Natural killer cell treated with Interleukin-12 subunit alpha and Interleukin-12 subunit beta and Interleukin-15 and Interleukin-18, amount 100 ng/mL, for 72 hours (primary cell): ENCODE measurements around the gene ATF2. TPM values are rescaled to one million over a fixed set of nuclear protein-coding genes. Genes with fewer than 3 reads are reported as not detected.

Experiments used
- ATAC-seq, 2 donors: fragments of 150-1000 bp; cut with Tn5 transposase in 1 of 2; sonication (Bioruptor Pico), chemical (Tn5 transposase) in 1 of 2; 2 replicates each; pipeline ENCODE4 v1.10.0; 2021
- DNase-seq: peaks from one replicate; pipeline ENCODE4 v3.0.0; 2022; ENCODE audit warnings: low spot score
- H3K27ac Mint-ChIP-seq, 2 donors: 1 replicate in 1 of 2; 2 replicates in 1 of 2; pipeline ENCODE4 v1.8.0; 2022; ENCODE audit warnings: mixed read lengths in 2 of 2, mild to moderate bottlenecking in 1 of 2, moderate library complexity in 1 of 2
- H3K27me3 Mint-ChIP-seq, 2 donors: 1 replicate in 1 of 2; 2 replicates in 1 of 2; pipeline ENCODE4 v1.8.0; 2022; ENCODE audit warnings: mixed read lengths in 2 of 2
- H3K36me3 Mint-ChIP-seq: one replicate; pipeline ENCODE4 v1.8.0; 2022; ENCODE audit warnings: mixed read lengths
- H3K4me1 Mint-ChIP-seq, 2 donors: 1 replicate in 1 of 2; 2 replicates in 1 of 2; pipeline ENCODE4 v1.8.0; 2022; ENCODE audit warnings: low read depth in 2 of 2, mixed read lengths in 2 of 2, mild to moderate bottlenecking in 1 of 2
- H3K4me3 Mint-ChIP-seq: one replicate; pipeline ENCODE4 v1.8.0; 2022; ENCODE audit warnings: mixed read lengths
- H3K9me3 Mint-ChIP-seq: 2 replicates; pipeline ENCODE4 v1.8.0; 2022; ENCODE audit warnings: mixed read lengths
- total RNA-seq, 2 donors: library from RNA; stranded (reverse); gene quantifications; one replicate each; pipeline ENCODE4 v1.2.3, GENCODE V29; 2022

Gene ATF2
- total RNA-seq, result 10 to 100 TPM; 62.8 to 74.3 TPM

DNA sequence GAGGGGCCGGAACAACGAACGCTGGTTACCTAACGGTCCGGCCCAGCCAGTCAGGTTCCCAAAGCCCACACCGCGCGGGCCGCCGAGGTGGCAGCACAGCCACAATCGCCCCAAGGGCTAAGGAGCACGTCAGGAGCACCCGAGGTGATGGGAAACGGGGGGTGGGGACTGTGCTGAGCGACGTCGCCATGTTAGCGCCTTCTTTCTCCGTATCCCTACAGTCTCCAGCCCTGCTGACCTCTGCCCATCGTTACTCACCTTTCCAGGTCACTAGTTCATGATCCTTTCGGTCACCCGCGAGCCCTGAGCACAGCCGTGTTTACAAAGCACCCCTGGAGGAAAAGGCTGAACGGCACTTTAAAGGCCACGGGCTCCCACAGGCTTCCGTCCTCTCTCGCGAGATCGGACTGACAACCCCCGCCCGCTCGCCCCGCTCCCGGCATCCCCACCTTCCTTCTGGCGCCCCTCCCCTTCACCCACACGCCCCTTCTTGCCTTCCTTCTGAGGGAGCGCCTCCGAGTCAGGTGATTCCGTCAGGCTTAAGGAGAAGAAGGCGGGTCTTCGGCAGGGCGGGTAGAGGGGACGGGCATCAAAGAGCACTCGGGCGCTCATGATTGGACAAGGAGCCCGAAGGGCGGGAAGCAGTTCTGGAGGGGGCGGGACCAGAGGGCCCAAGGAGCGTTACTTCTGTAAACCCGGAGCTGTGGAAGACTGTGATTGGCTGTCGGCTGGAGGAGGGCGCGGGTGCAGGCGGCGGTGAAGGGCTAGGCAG, at the start of gene ATF2:
Gene ATF2, minus strand, starts transcription at position 412 of the 772 bp plus-strand sequence. CDS start 31,760 bp downstream, outside the sequence.
- peak within 1 kb of the TSS; percentile 93 for H3K27ac Mint-ChIP-seq
- H3K9me3 Mint-ChIP-seq, result no peaks in the 10 kb centered on the region
- H3K4me1 Mint-ChIP-seq, result peaks cover 16 to 29% of the 10 kb centered on the region in 2 donors
- peak; percentile 97 for ATAC-seq
- DNase-seq, result peak; percentile 99
- H3K4me3 Mint-ChIP-seq, result peak within 1 kb of the TSS; percentile 92
- H3K27me3 Mint-ChIP-seq, result no peaks in the 10 kb centered on the region
- peaks cover 3% of the 10 kb centered on the region for H3K36me3 Mint-ChIP-seq

GRCh38 chr2:175207741-175208438, 39.9 kb upstream of the ATF2 start:
- Mint-ChIP-seq H3K4me3 (no peak overlapping the region), H3K27me3 (peaks cover 0 to 6% of the 10 kb centered on the region in 2 donors), H3K4me1 (peaks cover 17 to 32% of the 10 kb centered on the region in 2 donors), H3K27ac (peak overlapping the region in 1 of 2 donors; percentile 57), H3K9me3 (peaks cover 5% of the 10 kb centered on the region), H3K36me3 (no peaks in the 10 kb centered on the region)
- ATAC-seq, result peak; percentile 63 to 69
- peak; percentile 61 for DNase-seq

GRCh38 chr2:175206866-175207265, 38.9 kb upstream of the ATF2 start:
- ATAC-seq, result no peak
- DNase-seq, result no peak
- H3K9me3 Mint-ChIP-seq, result peaks cover 5% of the 10 kb centered on the region
- peak overlapping the region in 1 of 2 donors; percentile 57 for H3K27ac Mint-ChIP-seq
- no peaks in the 10 kb centered on the region for H3K36me3 Mint-ChIP-seq
- no peak overlapping the region for H3K4me3 Mint-ChIP-seq
- H3K27me3 Mint-ChIP-seq, result peaks cover 3 to 6% of the 10 kb centered on the region in 2 donors
- H3K4me1 Mint-ChIP-seq, result peaks cover 17 to 32% of the 10 kb centered on the region in 2 donors

GRCh38 chr2:175205523-175205922, 37.5 kb upstream of the ATF2 start:
- Mint-ChIP-seq H3K36me3 (no peaks in the 10 kb centered on the region), H3K9me3 (peaks cover 5% of the 10 kb centered on the region), H3K4me1 (peaks cover 17 to 32% of the 10 kb centered on the region in 2 donors), H3K27me3 (peaks cover 2 to 7% of the 10 kb centered on the region in 2 donors), H3K27ac (no peak overlapping the region), H3K4me3 (no peak overlapping the region)
- ATAC-seq (no peak), DNase-seq (no peak)

- DNase-seq, result no peak
- H3K4me3 Mint-ChIP-seq, result no peak overlapping the region
- no peaks in the 10 kb centered on the region for H3K36me3 Mint-ChIP-seq
- peaks cover 7 to 8% of the 10 kb centered on the region in 2 donors for H3K27me3 Mint-ChIP-seq
- H3K4me1 Mint-ChIP-seq, result peaks cover 12 to 26% of the 10 kb centered on the region in 2 donors
- no peak overlapping the region for H3K27ac Mint-ChIP-seq
- H3K9me3 Mint-ChIP-seq, result no peaks in the 10 kb centered on the region
- peak; percentile 73 for ATAC-seq
Measured at GRCh38 chr2:175203621-175204496, 35.9 kb upstream of the ATF2 start.

- no peak overlapping the region for H3K4me3 Mint-ChIP-seq
- DNase-seq (no peak), ATAC-seq (no peak)
- no peaks in the 10 kb centered on the region for H3K9me3 Mint-ChIP-seq
- H3K27ac Mint-ChIP-seq, result no peak overlapping the region
- H3K4me1 Mint-ChIP-seq, result no peaks in the 10 kb centered on the region
- peaks cover 29 to 30% of the 10 kb centered on the region in 2 donors for H3K27me3 Mint-ChIP-seq
- no peaks in the 10 kb centered on the region for H3K36me3 Mint-ChIP-seq
Measured at GRCh38 chr2:175195012-175195411, 27.0 kb upstream of the ATF2 start.

- ATAC-seq (no peak), DNase-seq (no peak)
- Mint-ChIP-seq H3K9me3 (no peaks in the 10 kb centered on the region), H3K4me3 (no peak overlapping the region), H3K27me3 (peaks cover 24 to 34% of the 10 kb centered on the region in 2 donors), H3K4me1 (no peaks in the 10 kb centered on the region), H3K27ac (no peak overlapping the region), H3K36me3 (peaks cover 5% of the 10 kb centered on the region)
Measured at GRCh38 chr2:175188761-175189160, 20.8 kb upstream of the ATF2 start.

DNA sequence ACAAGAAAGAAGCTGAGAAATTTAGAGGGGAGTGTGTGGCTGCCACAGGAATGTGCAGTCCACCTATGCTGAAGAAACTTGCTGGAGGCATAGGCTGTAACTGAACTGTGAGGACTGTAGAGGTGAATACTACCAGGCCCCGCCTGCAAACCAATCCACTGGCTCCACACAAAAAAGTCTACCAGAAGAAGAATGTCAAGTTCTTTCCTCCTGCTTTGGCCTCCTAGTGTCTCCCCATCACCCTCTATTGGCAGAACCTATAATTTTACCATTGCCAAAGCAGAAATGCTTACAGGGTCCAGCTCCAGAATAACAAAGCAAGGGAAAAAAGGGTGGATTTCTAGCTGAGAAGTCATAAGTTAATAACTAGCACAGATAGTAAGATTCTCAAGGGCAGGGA, 19.4 kb upstream of the ATF2 start:
- peaks cover 5% of the 10 kb centered on the region for H3K36me3 Mint-ChIP-seq
- H3K27ac Mint-ChIP-seq, result no peak overlapping the region
- no peak overlapping the region for H3K4me3 Mint-ChIP-seq
- no peaks in the 10 kb centered on the region for H3K9me3 Mint-ChIP-seq
- no peaks in the 10 kb centered on the region for H3K4me1 Mint-ChIP-seq
- DNase-seq, result no peak
- H3K27me3 Mint-ChIP-seq, result peaks cover 22 to 34% of the 10 kb centered on the region in 2 donors
- ATAC-seq, result peak in 1 of 2 donors; percentile 33

- Mint-ChIP-seq H3K4me3 (no peak overlapping the region), H3K36me3 (peaks cover 17% of the 10 kb centered on the region), H3K9me3 (peaks cover 7% of the 10 kb centered on the region), H3K27me3 (peaks cover 5 to 7% of the 10 kb centered on the region in 2 donors), H3K4me1 (peaks cover 16 to 18% of the 10 kb centered on the region in 2 donors), H3K27ac (no peak overlapping the region)
- DNase-seq, result no peak
- ATAC-seq, result no peak
Measured at GRCh38 chr2:175183674-175184073, 15.7 kb upstream of the ATF2 start.

GRCh38 chr2:175181877-175182308, 13.9 kb upstream of the ATF2 start:
- peaks cover 16 to 25% of the 10 kb centered on the region in 2 donors for H3K4me1 Mint-ChIP-seq
- H3K27me3 Mint-ChIP-seq, result peaks cover 0 to 3% of the 10 kb centered on the region in 2 donors
- H3K9me3 Mint-ChIP-seq, result peaks cover 7% of the 10 kb centered on the region
- H3K4me3 Mint-ChIP-seq, result peak overlapping the region; percentile 98
- H3K27ac Mint-ChIP-seq, result peak overlapping the region; percentile 96 to 97
- DNase-seq (no peak), ATAC-seq (no peak)
- H3K36me3 Mint-ChIP-seq, result peaks cover 32% of the 10 kb centered on the region

GRCh38 chr2:175181104-175181876, 13.3 kb upstream of the ATF2 start, which contains the start of gene ATP5MC3:
Gene ATP5MC3, minus strand, starts transcription at chr2:175181710. Its CDS starts 317 bp downstream, at chr2:175181393.
- Mint-ChIP-seq H3K36me3 (peaks cover 37% of the 10 kb centered on the region), H3K4me1 (peaks cover 19 to 30% of the 10 kb centered on the region in 2 donors), H3K27me3 (peaks cover 0 to 3% of the 10 kb centered on the region in 2 donors), H3K9me3 (peaks cover 7% of the 10 kb centered on the region), H3K4me3 (peak within 1 kb of the TSS; percentile 98), H3K27ac (peak within 1 kb of the TSS; percentile 96 to 97)
- peak; percentile 95 for DNase-seq
- ATAC-seq, result peak; percentile 94 to 98

GRCh38 chr2:175180701-175181103, 12.7 kb upstream of the ATF2 start:
- ATAC-seq (peak; percentile 69 to 74), DNase-seq (peak; percentile 69)
- Mint-ChIP-seq H3K36me3 (peaks cover 40% of the 10 kb centered on the region), H3K4me3 (peak overlapping the region; percentile 98), H3K9me3 (peaks cover 7% of the 10 kb centered on the region), H3K4me1 (peaks cover 23 to 33% of the 10 kb centered on the region in 2 donors), H3K27ac (peak overlapping the region; percentile 96 to 97), H3K27me3 (peaks cover 0 to 3% of the 10 kb centered on the region in 2 donors)
